ENCODE measurements around the gene PRLR. TPM values are rescaled to one million over a fixed set of nuclear protein-coding genes. Genes with fewer than 3 reads are reported as not detected.

Gene PRLR
- total and polyA plus RNA-seq, 2 of the 8 experiments (the other 6 are each of a cell fraction or from before 2014, with no cell fraction given), result 0.53 to 2.5 TPM

- TF ChIP-seq RNF2 (IDR thresholded peaks at IDR 0.05; ENCODE audit: borderline replicate concordance, low read depth, low read length, missing control alignments, poor library complexity, severe bottlenecking), result no peak
- TF ChIP-seq CHD1 (IDR thresholded peaks at IDR 0.05; ENCODE audit: low read depth, low read length), result no peak
- no peak for TF ChIP-seq CEBPB (IDR thresholded peaks at IDR 0.05; ENCODE audit: low read depth, low read length)
- no peak for TF ChIP-seq TAF7 (optimal IDR thresholded peaks at IDR 0.05; ENCODE audit: borderline replicate concordance, low read depth, low read length)
- TF ChIP-seq RAD21 (IDR thresholded peaks at IDR 0.05 in 1 of 2, conservative IDR thresholded peaks at IDR 0.05 in 1 of 2; ENCODE audit: low read depth in 2 of 2, low read length in 2 of 2), result no peak
- TF ChIP-seq MAX (IDR thresholded peaks at IDR 0.05), result no peak
Observed at GRCh38 chr5:35063414-35063813, 166.9 kb downstream of the PRLR start (continued).
